Measurements from ENCODE around the gene PAX6. TPM values are rescaled to one million over a fixed set of nuclear protein-coding genes. Genes with fewer than 3 reads are reported as not detected.

PAX6 gene
- total RNA-seq, 1 experiment from 2014 or later = 3.3 TPM

DNA sequence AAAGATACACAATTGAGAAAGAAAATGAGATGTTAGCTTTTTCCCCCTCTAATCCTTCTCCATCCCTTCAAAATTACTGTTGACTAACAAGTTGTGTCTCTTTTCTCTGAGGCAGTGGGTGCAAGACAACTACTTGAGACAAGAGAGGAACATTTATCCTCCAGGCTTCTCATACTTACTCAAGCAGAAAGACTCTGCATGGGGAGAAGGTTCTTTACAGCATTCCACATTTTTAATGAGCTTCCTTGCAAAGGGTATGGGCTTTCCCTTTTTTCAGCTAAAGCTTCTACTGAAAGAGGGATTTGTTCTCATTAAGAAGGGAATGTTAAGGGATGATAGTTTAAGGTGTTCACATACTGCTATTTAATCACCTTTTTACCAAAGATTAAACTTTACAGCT is 47.8 kb downstream of the PAX6 start:
- ChIA-PET POLR2A (no interaction called here), CTCF (interaction anchor here (0.9 to 1.8 kb wide), 4 partner anchors 122 to 366 kb away, joined by 3 to 9 read pairs (median 6); no protein-coding TSS in a partner anchor)
- Mint-ChIP-seq H3K27me3 (ENCODE audit: low read depth) (no peaks in the 10 kb centered on the region), H3K27ac (peak overlapping the region; percentile 92; the same call in 1 of the 2 replicates), H3K4me3 (no peak overlapping the region), H3K4me1 (peaks cover 22% of the 10 kb centered on the region), H3K9me3 (no peaks in the 10 kb centered on the region), H3K36me3 (no peaks in the 10 kb centered on the region)
- ATAC-seq (peak; percentile 87), DNase-seq (ENCODE audit: low spot score) (no peak)
- no peak for TF ChIP-seq ZNF416 (CRISPR knock-in tag; IDR thresholded peaks at IDR 0.05)
- TF ChIP-seq, protein P1, sequence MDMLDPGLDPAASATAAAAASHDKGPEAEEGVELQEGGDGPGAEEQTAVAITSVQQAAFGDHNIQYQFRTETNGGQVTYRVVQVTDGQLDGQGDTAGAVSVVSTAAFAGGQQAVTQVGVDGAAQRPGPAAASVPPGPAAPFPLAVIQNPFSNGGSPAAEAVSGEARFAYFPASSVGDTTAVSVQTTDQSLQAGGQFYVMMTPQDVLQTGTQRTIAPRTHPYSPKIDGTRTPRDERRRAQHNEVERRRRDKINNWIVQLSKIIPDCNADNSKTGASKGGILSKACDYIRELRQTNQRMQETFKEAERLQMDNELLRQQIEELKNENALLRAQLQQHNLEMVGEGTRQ (CRISPR knock-in tag; IDR thresholded peaks at IDR 0.05) = no peak
- TF ChIP-seq, protein P2, sequence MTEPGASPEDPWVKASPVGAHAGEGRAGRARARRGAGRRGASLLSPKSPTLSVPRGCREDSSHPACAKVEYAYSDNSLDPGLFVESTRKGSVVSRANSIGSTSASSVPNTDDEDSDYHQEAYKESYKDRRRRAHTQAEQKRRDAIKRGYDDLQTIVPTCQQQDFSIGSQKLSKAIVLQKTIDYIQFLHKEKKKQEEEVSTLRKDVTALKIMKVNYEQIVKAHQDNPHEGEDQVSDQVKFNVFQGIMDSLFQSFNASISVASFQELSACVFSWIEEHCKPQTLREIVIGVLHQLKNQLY (CRISPR knock-in tag; IDR thresholded peaks at IDR 0.05) = no peak
- TF ChIP-seq ATF1 (CRISPR knock-in tag; IDR thresholded peaks at IDR 0.05) = no peak
- TF ChIP-seq, protein P3, sequence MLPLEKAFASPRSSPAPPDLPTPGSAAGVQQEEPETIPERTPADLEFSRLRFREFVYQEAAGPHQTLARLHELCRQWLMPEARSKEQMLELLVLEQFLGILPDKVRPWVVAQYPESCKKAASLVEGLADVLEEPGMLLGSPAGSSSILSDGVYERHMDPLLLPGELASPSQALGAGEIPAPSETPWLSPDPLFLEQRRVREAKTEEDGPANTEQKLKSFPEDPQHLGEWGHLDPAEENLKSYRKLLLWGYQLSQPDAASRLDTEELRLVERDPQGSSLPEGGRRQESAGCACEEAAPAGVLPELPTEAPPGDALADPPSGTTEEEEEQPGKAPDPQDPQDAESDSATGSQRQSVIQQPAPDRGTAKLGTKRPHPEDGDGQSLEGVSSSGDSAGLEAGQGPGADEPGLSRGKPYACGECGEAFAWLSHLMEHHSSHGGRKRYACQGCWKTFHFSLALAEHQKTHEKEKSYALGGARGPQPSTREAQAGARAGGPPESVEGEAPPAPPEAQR (CRISPR knock-in tag; IDR thresholded peaks at IDR 0.05) = no peak
- TF ChIP-seq, protein P4, sequence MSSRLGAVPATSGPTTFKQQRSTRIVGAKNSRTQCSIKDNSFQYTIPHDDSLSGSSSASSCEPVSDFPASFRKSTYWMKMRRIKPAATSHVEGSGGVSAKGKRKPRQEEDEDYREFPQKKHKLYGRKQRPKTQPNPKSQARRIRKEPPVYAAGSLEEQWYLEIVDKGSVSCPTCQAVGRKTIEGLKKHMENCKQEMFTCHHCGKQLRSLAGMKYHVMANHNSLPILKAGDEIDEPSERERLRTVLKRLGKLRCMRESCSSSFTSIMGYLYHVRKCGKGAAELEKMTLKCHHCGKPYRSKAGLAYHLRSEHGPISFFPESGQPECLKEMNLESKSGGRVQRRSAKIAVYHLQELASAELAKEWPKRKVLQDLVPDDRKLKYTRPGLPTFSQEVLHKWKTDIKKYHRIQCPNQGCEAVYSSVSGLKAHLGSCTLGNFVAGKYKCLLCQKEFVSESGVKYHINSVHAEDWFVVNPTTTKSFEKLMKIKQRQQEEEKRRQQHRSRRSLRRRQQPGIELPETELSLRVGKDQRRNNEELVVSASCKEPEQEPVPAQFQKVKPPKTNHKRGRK (CRISPR knock-in tag; IDR thresholded peaks at IDR 0.05; ENCODE audit: borderline replicate concordance) = no peak
- TF ChIP-seq TCF7 (CRISPR knock-in tag; IDR thresholded peaks at IDR 0.05; ENCODE audit: low read depth) = no peak
- TF ChIP-seq, protein P5, sequence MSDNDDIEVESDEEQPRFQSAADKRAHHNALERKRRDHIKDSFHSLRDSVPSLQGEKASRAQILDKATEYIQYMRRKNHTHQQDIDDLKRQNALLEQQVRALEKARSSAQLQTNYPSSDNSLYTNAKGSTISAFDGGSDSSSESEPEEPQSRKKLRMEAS (CRISPR knock-in tag; IDR thresholded peaks at IDR 0.05) = no peak
- TF ChIP-seq TEAD1 (CRISPR knock-in tag; IDR thresholded peaks at IDR 0.05) = no peak

DNA sequence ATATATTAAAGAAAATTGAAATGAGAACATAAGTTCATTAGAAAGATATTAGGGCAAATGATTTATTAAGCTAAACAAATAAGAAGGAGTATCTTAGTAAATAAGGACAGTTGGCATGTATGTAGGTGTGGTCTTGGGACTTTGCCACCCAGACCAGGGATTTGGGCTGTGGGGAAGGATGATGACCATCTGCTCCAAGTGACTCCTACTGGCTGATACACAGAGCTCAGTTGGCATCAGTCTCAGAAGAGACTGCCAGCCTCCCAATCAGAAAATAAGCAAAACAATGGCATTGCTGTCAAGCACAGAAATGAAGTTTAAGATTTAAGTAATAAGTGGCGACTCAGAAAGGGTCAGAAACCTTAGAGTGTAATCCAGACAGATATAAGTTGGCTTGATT is 49.5 kb downstream of the PAX6 start:
- TF ChIP-seq ZNF423 (CRISPR knock-in tag; IDR thresholded peaks at IDR 0.05) = no peak
- TF ChIP-seq ZNF138 (CRISPR knock-in tag; conservative IDR thresholded peaks at IDR 0.05) = no peak
- TF ChIP-seq ZNF396 (CRISPR knock-in tag; IDR thresholded peaks at IDR 0.05; ENCODE audit: borderline replicate concordance) = no peak
- H3K4me3 Mint-ChIP-seq = no peak overlapping the region

DNA sequence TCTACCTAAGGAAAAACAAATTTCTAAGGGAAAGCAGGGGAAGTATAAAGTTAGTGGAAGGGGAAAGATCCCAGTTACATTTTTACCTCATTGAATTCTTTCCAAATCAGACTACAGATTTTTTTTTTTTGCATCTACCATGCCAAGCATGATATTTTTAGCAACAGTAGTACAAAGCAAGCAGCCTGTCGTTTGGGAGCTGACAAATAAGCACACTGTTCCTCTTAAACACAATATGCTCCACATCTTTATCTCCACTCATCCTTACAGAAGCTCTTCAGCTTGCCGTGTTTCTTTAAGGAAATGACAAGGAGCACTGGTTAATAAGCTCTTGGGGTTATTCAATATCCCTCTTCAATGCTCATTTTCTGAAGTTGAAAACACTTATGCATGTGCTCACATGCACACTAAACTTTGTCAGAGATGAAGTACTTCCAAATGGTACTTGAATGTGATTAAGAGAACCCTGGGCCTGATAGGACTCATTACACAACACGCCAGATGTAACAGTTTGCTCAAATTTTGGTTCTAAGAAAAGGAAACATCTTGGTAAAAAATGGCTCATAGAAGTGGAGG is 53.8 kb downstream of the PAX6 start:
- Mint-ChIP-seq H3K27me3 (ENCODE audit: low read depth) (no peaks in the 10 kb centered on the region), H3K4me1 (no peaks in the 10 kb centered on the region), H3K27ac (no peak overlapping the region), H3K36me3 (no peaks in the 10 kb centered on the region), H3K9me3 (no peaks in the 10 kb centered on the region), H3K4me3 (no peak overlapping the region)
- DNase-seq (ENCODE audit: low spot score) = no peak
- ATAC-seq = no peak
- ChIA-PET POLR2A (no interaction called here), CTCF (no interaction called here)
- TF ChIP-seq HMGA2 (CRISPR knock-in tag; IDR thresholded peaks at IDR 0.05) (no peak), ZNF138 (CRISPR knock-in tag; conservative IDR thresholded peaks at IDR 0.05) (no peak), OVOL2 (CRISPR knock-in tag; IDR thresholded peaks at IDR 0.05; ENCODE audit: borderline replicate concordance) (no peak), ZNF263 (CRISPR knock-in tag; IDR thresholded peaks at IDR 0.05; ENCODE audit: low read depth) (no peak), ZNF396 (CRISPR knock-in tag; IDR thresholded peaks at IDR 0.05; ENCODE audit: borderline replicate concordance) (no peak)
- TF ChIP-seq, protein P3 (CRISPR knock-in tag; IDR thresholded peaks at IDR 0.05) = no peak
- TF ChIP-seq, protein P6, sequence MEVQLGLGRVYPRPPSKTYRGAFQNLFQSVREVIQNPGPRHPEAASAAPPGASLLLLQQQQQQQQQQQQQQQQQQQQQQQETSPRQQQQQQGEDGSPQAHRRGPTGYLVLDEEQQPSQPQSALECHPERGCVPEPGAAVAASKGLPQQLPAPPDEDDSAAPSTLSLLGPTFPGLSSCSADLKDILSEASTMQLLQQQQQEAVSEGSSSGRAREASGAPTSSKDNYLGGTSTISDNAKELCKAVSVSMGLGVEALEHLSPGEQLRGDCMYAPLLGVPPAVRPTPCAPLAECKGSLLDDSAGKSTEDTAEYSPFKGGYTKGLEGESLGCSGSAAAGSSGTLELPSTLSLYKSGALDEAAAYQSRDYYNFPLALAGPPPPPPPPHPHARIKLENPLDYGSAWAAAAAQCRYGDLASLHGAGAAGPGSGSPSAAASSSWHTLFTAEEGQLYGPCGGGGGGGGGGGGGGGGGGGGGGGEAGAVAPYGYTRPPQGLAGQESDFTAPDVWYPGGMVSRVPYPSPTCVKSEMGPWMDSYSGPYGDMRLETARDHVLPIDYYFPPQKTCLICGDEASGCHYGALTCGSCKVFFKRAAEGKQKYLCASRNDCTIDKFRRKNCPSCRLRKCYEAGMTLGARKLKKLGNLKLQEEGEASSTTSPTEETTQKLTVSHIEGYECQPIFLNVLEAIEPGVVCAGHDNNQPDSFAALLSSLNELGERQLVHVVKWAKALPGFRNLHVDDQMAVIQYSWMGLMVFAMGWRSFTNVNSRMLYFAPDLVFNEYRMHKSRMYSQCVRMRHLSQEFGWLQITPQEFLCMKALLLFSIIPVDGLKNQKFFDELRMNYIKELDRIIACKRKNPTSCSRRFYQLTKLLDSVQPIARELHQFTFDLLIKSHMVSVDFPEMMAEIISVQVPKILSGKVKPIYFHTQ (CRISPR knock-in tag; IDR thresholded peaks at IDR 0.05) = no peak
- TF ChIP-seq, protein P7, sequence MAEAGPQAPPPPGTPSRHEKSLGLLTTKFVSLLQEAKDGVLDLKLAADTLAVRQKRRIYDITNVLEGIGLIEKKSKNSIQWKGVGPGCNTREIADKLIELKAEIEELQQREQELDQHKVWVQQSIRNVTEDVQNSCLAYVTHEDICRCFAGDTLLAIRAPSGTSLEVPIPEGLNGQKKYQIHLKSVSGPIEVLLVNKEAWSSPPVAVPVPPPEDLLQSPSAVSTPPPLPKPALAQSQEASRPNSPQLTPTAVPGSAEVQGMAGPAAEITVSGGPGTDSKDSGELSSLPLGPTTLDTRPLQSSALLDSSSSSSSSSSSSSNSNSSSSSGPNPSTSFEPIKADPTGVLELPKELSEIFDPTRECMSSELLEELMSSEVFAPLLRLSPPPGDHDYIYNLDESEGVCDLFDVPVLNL (CRISPR knock-in tag; IDR thresholded peaks at IDR 0.05; ENCODE audit: borderline replicate concordance, low read depth) = no peak
- TF ChIP-seq, protein P8, sequence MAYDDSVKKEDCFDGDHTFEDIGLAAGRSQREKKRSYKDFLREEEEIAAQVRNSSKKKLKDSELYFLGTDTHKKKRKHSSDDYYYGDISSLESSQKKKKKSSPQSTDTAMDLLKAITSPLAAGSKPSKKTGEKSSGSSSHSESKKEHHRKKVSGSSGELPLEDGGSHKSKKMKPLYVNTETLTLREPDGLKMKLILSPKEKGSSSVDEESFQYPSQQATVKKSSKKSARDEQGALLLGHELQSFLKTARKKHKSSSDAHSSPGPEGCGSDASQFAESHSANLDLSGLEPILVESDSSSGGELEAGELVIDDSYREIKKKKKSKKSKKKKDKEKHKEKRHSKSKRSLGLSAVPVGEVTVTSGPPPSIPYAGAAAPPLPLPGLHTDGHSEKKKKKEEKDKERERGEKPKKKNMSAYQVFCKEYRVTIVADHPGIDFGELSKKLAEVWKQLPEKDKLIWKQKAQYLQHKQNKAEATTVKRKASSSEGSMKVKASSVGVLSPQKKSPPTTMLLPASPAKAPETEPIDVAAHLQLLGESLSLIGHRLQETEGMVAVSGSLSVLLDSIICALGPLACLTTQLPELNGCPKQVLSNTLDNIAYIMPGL (CRISPR knock-in tag; IDR thresholded peaks at IDR 0.05) = no peak

More for the DNA sequence above, 49.5 kb downstream of the PAX6 start:
- Mint-ChIP-seq H3K27ac (no peak overlapping the region), H3K9me3 (no peaks in the 10 kb centered on the region), H3K4me1 (peaks cover 11% of the 10 kb centered on the region), H3K36me3 (no peaks in the 10 kb centered on the region), H3K27me3 (ENCODE audit: low read depth) (no peaks in the 10 kb centered on the region)
- no peak; the same call in 1 of the 2 replicates for ATAC-seq
- no peak for DNase-seq (ENCODE audit: low spot score)
- POLR2A ChIA-PET = no interaction called here
- CTCF ChIA-PET = interaction anchor here (0.7 to 1.4 kb wide), 3 partner anchors 58 to 197 kb away, joined by 3 to 7 read pairs (median 5); no protein-coding TSS in a partner anchor

All from WTC11 (cell line).